Measurements from ENCODE around the gene HNRNPLL.
A peak's percentile ranks its signal among the peaks of the same experiment; 100 is the strongest.
"Not testable (repeated sequence)": the region's sequence is repeated elsewhere in the genome, so short reads cannot be mapped to it uniquely, and the experiment has no call there.

HNRNPLL gene

GRCh38 chr2:38617301-38617700, 14.6 kb upstream of the HNRNPLL start:
- no peak for DNase-seq

- DNase-seq, result no peak
Measured at GRCh38 chr2:38615237-38615636, 12.5 kb upstream of the HNRNPLL start.

- DNase-seq, result no peak
Measured at GRCh38 chr2:38613849-38614213, 11.1 kb upstream of the HNRNPLL start.

GRCh38 chr2:38613126-38613848, 10.6 kb upstream of the HNRNPLL start:
- DNase-seq, result no peak

- peak; percentile 39 for DNase-seq
Measured at GRCh38 chr2:38610851-38611801, 8.4 kb upstream of the HNRNPLL start.

GRCh38 chr2:38609246-38609645, 6.5 kb upstream of the HNRNPLL start:
- DNase-seq, result not testable (repeated sequence)

- no peak for DNase-seq
Measured at GRCh38 chr2:38608755-38609154, 6.0 kb upstream of the HNRNPLL start.

- DNase-seq, result no peak
Measured at GRCh38 chr2:38605298-38605830, 2.6 kb upstream of the HNRNPLL start.

GRCh38 chr2:38603402-38604290, 918 bp upstream of the HNRNPLL start:
- DNase-seq, result peak; percentile 84

GRCh38 chr2:38602136-38602731, 494 bp downstream of the HNRNPLL start:
- DNase-seq, result no peak

- no peak for DNase-seq
Measured at GRCh38 chr2:38601463-38602135, 1.1 kb downstream of the HNRNPLL start.

- DNase-seq, result no peak
Measured at GRCh38 chr2:38600921-38601455, 1.7 kb downstream of the HNRNPLL start.

- DNase-seq, result no peak
Measured at GRCh38 chr2:38600242-38600891, 2.4 kb downstream of the HNRNPLL start.

GRCh38 chr2:38599706-38600105, 3.0 kb downstream of the HNRNPLL start:
- no peak for DNase-seq

GRCh38 chr2:38598991-38599295, 3.8 kb downstream of the HNRNPLL start:
- DNase-seq, result no peak

- DNase-seq, result no peak
Measured at GRCh38 chr2:38598200-38598990, 4.3 kb downstream of the HNRNPLL start.

- no peak for DNase-seq
Measured at GRCh38 chr2:38597115-38597514, 5.6 kb downstream of the HNRNPLL start.

- DNase-seq, result no peak
Measured at GRCh38 chr2:38596229-38596628, 6.5 kb downstream of the HNRNPLL start.

GRCh38 chr2:38592951-38593350, 9.8 kb downstream of the HNRNPLL start:
- no peak for DNase-seq

GRCh38 chr2:38591152-38591551, 11.6 kb downstream of the HNRNPLL start:
- DNase-seq, result no peak
